Liver (tissue), 9 donors: ENCODE data around the gene MSI1. TPM values are rescaled to one million over a fixed set of nuclear protein-coding genes. Genes with fewer than 3 reads are reported as not detected.

Experiments
- DNase-seq: peaks from one replicate; pipeline ENCODE4 v3.0.0-alpha.2; 2017; ENCODE audit warnings: low spot score
- H3K27ac ChIP-seq, 2 donors: one replicate each; pipeline ENCODE4 v1.7.0; 2013; ENCODE audit warnings: inconsistent platforms in 2 of 2, low read length in 2 of 2, control low read depth in 1 of 2, low read depth in 1 of 2, mild to moderate bottlenecking in 1 of 2
- H3K27me3 ChIP-seq, 4 donors: one replicate each; pipeline versions ENCODE4 v1.6.1 to v1.7.0; 2013; ENCODE audit warnings: low read length in 3 of 4, inconsistent platforms in 1 of 4, mild to moderate bottlenecking in 1 of 4, moderate library complexity in 1 of 4; ENCODE audit not compliant: control insufficient read depth in 4 of 4, insufficient read depth in 4 of 4
- H3K36me3 ChIP-seq, 4 donors: one replicate each; pipeline versions ENCODE4 v1.6.1 to v1.7.0; 2013; ENCODE audit warnings: low read length in 3 of 4, mild to moderate bottlenecking in 3 of 4, low read depth in 1 of 4, moderate library complexity in 1 of 4; ENCODE audit not compliant: control insufficient read depth in 4 of 4, insufficient read depth in 3 of 4
- H3K4me1 ChIP-seq, 4 donors: one replicate each; pipeline versions ENCODE4 v1.6.1 to v1.7.0; 2013; ENCODE audit warnings: low read length in 3 of 4, mild to moderate bottlenecking in 3 of 4, moderate library complexity in 1 of 4; ENCODE audit not compliant: control insufficient read depth in 4 of 4, insufficient read depth in 4 of 4
- H3K4me3 ChIP-seq, 3 donors: one replicate each; pipeline versions ENCODE4 v1.6.1 to v1.7.0; 2013; ENCODE audit warnings: low read length in 3 of 3, control low read depth in 1 of 3, low read depth in 1 of 3, mild to moderate bottlenecking in 1 of 3
- H3K9ac ChIP-seq, 2 donors: one replicate each; pipeline ENCODE4 v1.7.0; 2013; ENCODE audit warnings: low read length in 2 of 2, mild to moderate bottlenecking in 2 of 2, moderate library complexity in 2 of 2, control low read depth in 1 of 2, low read depth in 1 of 2
- H3K9me3 ChIP-seq, 4 donors: one replicate each; pipeline versions ENCODE4 v1.6.1 to v1.7.0; 2013; ENCODE audit warnings: low read length in 3 of 4; ENCODE audit not compliant: control insufficient read depth in 4 of 4
- ATF3 ChIP-seq: IDR thresholded peaks from 2 replicates; pipeline ENCODE4 v1.6.1; 2016; ENCODE audit warnings: antibody characterized with exemption
- EGR1 ChIP-seq, 2 donors: IDR thresholded peaks; 2 replicates each; pipeline ENCODE4 v1.6.1; 2016 to 2018; ENCODE audit warnings: antibody characterized with exemption in 2 of 2, low read depth in 2 of 2
- FOXA1 ChIP-seq: IDR thresholded peaks from 2 replicates; pipeline ENCODE4 v1.6.1; 2016; ENCODE audit warnings: antibody characterized with exemption
- FOXA2 ChIP-seq: IDR thresholded peaks from 2 replicates; pipeline ENCODE4 v1.6.1; 2016; ENCODE audit warnings: antibody characterized with exemption
- GABPA ChIP-seq, 2 donors: IDR thresholded peaks in 1 of 2; conservative IDR thresholded peaks in 1 of 2; 2 replicates each; pipeline ENCODE4 v1.6.1; 2016; ENCODE audit warnings: antibody characterized with exemption in 2 of 2, mild to moderate bottlenecking in 1 of 2, moderate library complexity in 1 of 2
- JUND ChIP-seq, 2 donors: IDR thresholded peaks; 2 replicates each; pipeline ENCODE4 v1.6.1; 2016; ENCODE audit warnings: antibody characterized with exemption in 2 of 2
- MAX ChIP-seq: IDR thresholded peaks from 2 replicates; pipeline ENCODE4 v1.6.1; 2016; ENCODE audit warnings: antibody characterized with exemption
- NR2F2 ChIP-seq: IDR thresholded peaks from 2 replicates; pipeline ENCODE4 v1.6.1; 2016; ENCODE audit warnings: antibody characterized with exemption
- RAD21 ChIP-seq, 2 donors: IDR thresholded peaks; 2 replicates each; pipeline ENCODE4 v1.6.1; 2016; ENCODE audit warnings: antibody characterized with exemption in 2 of 2, mild to moderate bottlenecking in 2 of 2
- RXRA ChIP-seq, 2 donors: IDR thresholded peaks; 2 replicates each; pipeline ENCODE4 v1.6.1; 2017 to 2018; ENCODE audit warnings: antibody characterized with exemption in 2 of 2, mild to moderate bottlenecking in 1 of 2
- SP1 ChIP-seq: IDR thresholded peaks from 2 replicates; pipeline ENCODE4 v1.6.1; 2018; ENCODE audit warnings: antibody characterized with exemption, mild to moderate bottlenecking
- TAF1 ChIP-seq: conservative IDR thresholded peaks from 2 replicates; pipeline ENCODE4 v1.6.1; 2016; ENCODE audit warnings: antibody characterized with exemption, mild to moderate bottlenecking
- YY1 ChIP-seq: IDR thresholded peaks from 2 replicates; pipeline ENCODE4 v1.6.1; 2016; ENCODE audit warnings: antibody characterized with exemption, mild to moderate bottlenecking
- ZBTB33 ChIP-seq: IDR thresholded peaks from 2 replicates; pipeline ENCODE4 v1.6.1; 2016; ENCODE audit warnings: antibody characterized with exemption
- WGBS: extraction: QIAGEN DNeasy Blood & Tissue Kit; methylation state at CpG from one replicate; pipeline ENCODE4 v1.1.7; 2013; 5-methylcytosine and 5-hydroxymethylcytosine counted together
- polyA plus RNA-seq, 2 donors: library from polyadenylated mRNA; stranded (reverse) in 1 of 2; unstranded in 1 of 2; fragments of 200-250 nt in 1 of 2; fragments of >200 nt in 1 of 2; fragmentation: Nextera tagmentation in 1 of 2; extraction: Ambion mirVana in 1 of 2; gene quantifications; one replicate each; pipeline versions ENCODE4 v1.2.1 to v1.2.3, GENCODE V29; 2013 to 2015
- total RNA-seq, 2 donors: library from RNA; depleted of rRNA; stranded (reverse); fragments of >200 nt; gene quantifications; one replicate each; pipeline ENCODE4 v1.2.3, GENCODE V29; 2014
- TF ChIP-seq, protein P1 (sequence below): IDR thresholded peaks from 2 replicates; pipeline ENCODE4 v1.6.1; 2016; ENCODE audit warnings: antibody characterized with exemption, mild to moderate bottlenecking
- TF ChIP-seq, protein P2 (sequence below): fragments of 150-350 bp; IDR thresholded peaks from 2 replicates; pipeline ENCODE4 v1.5.1; 2017; ENCODE audit warnings: improper control_type of control experiment, low read depth, low read length; ENCODE audit not compliant: missing input control
- donor health status: healthy.
- donor health status: healthy.
- donor health status: healthy.
- donor health status: healthy.
- donor health status: healthy.

The MSI1 gene
- total and polyA plus RNA-seq, 4 donors: 0.13 to 1.2 TPM; not detected in 2

- no peak for DNase-seq
Measured at GRCh38 chr12:120323772-120324171, 45.2 kb downstream of the MSI1 start.

More at GRCh38 chr12:120323772-120324171, 45.2 kb downstream of the MSI1 start:
- no peaks in the 10 kb centered on the region for H3K36me3 ChIP-seq
- H3K4me1 ChIP-seq: peaks cover 5 to 33% (median 25%) of the 10 kb centered on the region in 4 donors
- H3K9ac ChIP-seq: no peak overlapping the region
- no peak for TF ChIP-seq ATF3
- TF ChIP-seq, protein P1, sequence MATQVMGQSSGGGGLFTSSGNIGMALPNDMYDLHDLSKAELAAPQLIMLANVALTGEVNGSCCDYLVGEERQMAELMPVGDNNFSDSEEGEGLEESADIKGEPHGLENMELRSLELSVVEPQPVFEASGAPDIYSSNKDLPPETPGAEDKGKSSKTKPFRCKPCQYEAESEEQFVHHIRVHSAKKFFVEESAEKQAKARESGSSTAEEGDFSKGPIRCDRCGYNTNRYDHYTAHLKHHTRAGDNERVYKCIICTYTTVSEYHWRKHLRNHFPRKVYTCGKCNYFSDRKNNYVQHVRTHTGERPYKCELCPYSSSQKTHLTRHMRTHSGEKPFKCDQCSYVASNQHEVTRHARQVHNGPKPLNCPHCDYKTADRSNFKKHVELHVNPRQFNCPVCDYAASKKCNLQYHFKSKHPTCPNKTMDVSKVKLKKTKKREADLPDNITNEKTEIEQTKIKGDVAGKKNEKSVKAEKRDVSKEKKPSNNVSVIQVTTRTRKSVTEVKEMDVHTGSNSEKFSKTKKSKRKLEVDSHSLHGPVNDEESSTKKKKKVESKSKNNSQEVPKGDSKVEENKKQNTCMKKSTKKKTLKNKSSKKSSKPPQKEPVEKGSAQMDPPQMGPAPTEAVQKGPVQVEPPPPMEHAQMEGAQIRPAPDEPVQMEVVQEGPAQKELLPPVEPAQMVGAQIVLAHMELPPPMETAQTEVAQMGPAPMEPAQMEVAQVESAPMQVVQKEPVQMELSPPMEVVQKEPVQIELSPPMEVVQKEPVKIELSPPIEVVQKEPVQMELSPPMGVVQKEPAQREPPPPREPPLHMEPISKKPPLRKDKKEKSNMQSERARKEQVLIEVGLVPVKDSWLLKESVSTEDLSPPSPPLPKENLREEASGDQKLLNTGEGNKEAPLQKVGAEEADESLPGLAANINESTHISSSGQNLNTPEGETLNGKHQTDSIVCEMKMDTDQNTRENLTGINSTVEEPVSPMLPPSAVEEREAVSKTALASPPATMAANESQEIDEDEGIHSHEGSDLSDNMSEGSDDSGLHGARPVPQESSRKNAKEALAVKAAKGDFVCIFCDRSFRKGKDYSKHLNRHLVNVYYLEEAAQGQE: no peak
- TF ChIP-seq, protein P2, sequence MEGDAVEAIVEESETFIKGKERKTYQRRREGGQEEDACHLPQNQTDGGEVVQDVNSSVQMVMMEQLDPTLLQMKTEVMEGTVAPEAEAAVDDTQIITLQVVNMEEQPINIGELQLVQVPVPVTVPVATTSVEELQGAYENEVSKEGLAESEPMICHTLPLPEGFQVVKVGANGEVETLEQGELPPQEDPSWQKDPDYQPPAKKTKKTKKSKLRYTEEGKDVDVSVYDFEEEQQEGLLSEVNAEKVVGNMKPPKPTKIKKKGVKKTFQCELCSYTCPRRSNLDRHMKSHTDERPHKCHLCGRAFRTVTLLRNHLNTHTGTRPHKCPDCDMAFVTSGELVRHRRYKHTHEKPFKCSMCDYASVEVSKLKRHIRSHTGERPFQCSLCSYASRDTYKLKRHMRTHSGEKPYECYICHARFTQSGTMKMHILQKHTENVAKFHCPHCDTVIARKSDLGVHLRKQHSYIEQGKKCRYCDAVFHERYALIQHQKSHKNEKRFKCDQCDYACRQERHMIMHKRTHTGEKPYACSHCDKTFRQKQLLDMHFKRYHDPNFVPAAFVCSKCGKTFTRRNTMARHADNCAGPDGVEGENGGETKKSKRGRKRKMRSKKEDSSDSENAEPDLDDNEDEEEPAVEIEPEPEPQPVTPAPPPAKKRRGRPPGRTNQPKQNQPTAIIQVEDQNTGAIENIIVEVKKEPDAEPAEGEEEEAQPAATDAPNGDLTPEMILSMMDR: no peak
- no peak for TF ChIP-seq FOXA1
- no peak for TF ChIP-seq ZBTB33
- TF ChIP-seq SP1: no peak
- no peak for TF ChIP-seq EGR1 (IDR thresholded peaks at IDR 0.05; ENCODE audit: low read depth in 2 of 2)
- TF ChIP-seq JUND (IDR thresholded peaks at IDR 0.05): no peak
- TF ChIP-seq NR2F2: no peak
- TF ChIP-seq RXRA (IDR thresholded peaks at IDR 0.05): no peak
- no peak for TF ChIP-seq YY1
- no peak for TF ChIP-seq MAX
- no peak for TF ChIP-seq TAF1
- TF ChIP-seq RAD21 (IDR thresholded peaks at IDR 0.05): no peak
- TF ChIP-seq FOXA2: no peak
- no peak for TF ChIP-seq GABPA (IDR thresholded peaks at IDR 0.05 in 1 of 2, conservative IDR thresholded peaks at IDR 0.05 in 1 of 2)
- H3K27me3 ChIP-seq: no peaks in the 10 kb centered on the region
- H3K9me3 ChIP-seq: no peaks in the 10 kb centered on the region
- 96% methylated on average over 2 of the region's 2 CpGs for WGBS
- H3K27ac ChIP-seq: no peak overlapping the region
- H3K4me3 ChIP-seq: no peak overlapping the region
